ENCODE measurements around the gene LMX1B.

DNA sequence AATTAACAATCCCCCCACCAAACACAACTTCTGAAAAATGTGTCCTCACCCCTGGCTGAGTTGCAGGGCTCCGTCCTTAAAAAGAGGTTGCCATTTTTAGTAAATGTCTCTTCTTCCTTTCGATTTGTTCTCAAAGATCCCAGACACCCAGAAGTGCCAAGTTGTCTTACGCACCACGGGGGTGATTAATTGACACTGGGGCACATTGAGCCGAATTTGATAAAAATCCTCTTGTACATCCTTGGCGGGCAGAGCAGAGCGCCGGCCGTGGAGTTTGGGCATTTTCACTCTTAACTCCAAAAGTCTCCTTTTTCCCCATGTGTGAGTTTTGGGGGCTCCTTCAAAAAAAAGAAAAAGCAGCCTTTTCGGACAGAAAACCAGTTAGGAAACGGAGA is 4.5 kb downstream of the LMX1B start:
- TF ChIP-seq, protein P1, sequence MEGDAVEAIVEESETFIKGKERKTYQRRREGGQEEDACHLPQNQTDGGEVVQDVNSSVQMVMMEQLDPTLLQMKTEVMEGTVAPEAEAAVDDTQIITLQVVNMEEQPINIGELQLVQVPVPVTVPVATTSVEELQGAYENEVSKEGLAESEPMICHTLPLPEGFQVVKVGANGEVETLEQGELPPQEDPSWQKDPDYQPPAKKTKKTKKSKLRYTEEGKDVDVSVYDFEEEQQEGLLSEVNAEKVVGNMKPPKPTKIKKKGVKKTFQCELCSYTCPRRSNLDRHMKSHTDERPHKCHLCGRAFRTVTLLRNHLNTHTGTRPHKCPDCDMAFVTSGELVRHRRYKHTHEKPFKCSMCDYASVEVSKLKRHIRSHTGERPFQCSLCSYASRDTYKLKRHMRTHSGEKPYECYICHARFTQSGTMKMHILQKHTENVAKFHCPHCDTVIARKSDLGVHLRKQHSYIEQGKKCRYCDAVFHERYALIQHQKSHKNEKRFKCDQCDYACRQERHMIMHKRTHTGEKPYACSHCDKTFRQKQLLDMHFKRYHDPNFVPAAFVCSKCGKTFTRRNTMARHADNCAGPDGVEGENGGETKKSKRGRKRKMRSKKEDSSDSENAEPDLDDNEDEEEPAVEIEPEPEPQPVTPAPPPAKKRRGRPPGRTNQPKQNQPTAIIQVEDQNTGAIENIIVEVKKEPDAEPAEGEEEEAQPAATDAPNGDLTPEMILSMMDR (IDR thresholded peaks at IDR 0.05; ENCODE audit: insufficient read depth, low read length, poor library complexity, severe bottlenecking), result no peak
- no peak for TF ChIP-seq EZH2phosphoT487 (conservative IDR thresholded peaks at IDR 0.05; ENCODE audit: low read length)

All from SU-DHL-6 (cell line).